ENCODE results near the gene NKIRAS1.
"Not testable (repeated sequence)": the region's sequence is repeated elsewhere in the genome, so short reads cannot be mapped to it uniquely, and the experiment has no call there.

The NKIRAS1 gene

DNA sequence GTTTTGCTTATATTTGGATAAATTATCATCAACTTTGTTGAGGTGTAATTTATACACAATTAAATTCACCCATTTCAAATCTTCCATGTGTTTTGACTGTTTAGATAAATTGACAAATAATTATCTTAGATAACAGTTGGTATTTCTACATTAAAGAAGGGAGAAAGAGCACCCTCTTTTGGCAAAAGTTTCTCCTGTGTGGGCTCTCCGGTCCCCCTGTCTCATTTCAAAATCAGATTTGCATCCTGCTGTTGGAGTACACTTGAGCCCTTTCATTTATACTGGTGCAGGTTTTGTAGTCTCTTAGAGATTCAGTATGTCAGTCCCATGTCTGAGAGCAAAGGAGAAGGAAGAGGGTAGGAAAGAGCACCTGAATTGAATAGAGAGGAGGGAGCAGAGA is 49.4 kb downstream of the NKIRAS1 start:
- no peak for DNase-seq

DNA sequence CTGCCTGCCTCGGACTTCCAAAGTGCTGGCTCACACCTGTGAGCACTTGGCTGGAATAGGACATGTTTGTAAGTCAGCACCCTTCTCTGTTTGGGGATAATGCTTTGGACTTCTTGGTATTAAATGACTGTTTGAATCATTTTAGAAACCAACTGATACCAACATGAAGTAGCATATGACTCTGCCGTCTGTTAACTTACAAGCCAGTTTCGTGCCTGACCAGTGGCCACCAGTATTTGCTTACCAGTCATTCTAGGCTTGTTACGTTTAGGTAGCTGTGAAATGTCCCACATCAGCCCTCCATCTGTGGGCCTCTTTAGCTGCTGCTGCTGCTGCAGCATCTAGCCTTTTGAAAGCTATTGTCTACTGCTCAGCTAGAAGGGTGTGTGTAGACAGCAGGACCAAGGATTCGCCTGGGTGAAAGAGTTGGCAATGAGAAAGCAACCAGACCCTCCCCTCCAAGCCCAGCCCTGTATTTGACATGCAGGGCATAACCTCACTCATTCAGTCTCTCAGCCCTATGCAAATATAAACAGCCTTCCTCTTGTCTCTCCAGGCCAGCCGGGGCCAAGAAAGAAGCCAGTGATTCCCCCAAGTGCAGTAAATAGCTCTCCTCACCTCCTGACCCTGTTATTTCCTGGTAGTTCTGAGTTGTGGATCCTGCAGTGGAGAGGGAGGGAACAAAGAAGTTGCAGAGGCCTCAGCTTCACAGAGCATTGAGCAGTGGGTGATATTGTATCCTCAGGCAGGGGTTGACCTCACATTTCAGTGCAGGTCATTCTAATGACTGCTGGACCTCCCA is 51.0 kb downstream of the NKIRAS1 start:
- DNase-seq, result no peak

DNA sequence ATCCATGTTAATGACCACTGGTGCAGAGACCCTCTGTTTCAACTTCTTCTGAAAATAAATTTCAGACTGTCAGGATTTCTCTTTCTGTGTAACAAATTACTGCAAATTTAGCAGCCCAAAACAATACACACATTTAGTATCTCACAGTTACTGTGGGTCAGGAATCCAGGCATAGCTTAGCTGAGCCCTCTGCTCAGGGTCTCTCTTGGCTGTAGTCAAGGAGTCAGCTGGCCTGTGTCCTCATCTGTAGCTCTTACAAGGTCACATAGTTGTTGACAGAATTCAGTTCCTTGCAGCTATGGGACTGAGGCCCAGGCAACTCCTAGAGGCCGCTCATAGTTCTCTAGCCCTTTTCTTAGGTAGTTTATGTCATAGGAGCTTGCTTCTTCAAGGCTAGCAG is 51.9 kb downstream of the NKIRAS1 start:
- DNase-seq, result no peak

DNA sequence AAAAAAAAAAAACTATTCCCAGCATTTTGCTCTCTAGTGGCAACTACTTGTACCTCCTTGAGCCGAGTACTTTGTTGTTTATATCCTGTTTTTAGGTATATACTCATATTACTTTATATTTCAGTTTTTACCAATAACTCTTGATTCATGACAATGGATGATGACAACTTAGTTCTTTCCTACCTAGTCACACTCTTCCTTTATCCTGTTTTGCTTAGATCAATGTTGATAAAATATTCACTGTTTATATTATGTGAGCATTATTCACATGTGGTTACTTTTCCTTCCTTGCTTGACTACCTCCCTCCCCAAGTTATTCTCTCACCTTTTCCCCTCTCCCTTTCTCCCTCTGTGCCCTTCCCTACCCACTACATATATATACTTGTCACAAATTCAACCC is 53.7 kb downstream of the NKIRAS1 start:
- no peak for DNase-seq

DNA sequence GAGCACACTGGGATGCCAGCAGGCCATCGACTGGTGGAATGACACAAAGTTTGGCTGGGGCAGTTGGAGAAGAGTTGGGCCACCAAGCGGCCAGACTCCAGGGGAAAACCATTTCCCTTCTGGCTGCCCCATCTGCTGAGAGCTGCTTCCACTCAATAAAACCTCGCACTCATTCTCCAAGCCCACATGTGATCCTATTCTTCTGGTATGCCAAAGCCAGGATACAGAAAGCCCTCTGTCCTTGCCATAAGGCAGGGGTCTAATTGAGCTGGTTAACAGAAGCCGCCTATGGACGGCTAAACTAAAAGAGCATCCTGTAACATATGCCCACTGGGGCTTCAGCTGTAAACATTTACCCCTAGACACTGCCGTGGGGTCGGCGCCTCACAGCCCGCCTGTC is 55.1 kb downstream of the NKIRAS1 start:
- DNase-seq, result no peak

DNA sequence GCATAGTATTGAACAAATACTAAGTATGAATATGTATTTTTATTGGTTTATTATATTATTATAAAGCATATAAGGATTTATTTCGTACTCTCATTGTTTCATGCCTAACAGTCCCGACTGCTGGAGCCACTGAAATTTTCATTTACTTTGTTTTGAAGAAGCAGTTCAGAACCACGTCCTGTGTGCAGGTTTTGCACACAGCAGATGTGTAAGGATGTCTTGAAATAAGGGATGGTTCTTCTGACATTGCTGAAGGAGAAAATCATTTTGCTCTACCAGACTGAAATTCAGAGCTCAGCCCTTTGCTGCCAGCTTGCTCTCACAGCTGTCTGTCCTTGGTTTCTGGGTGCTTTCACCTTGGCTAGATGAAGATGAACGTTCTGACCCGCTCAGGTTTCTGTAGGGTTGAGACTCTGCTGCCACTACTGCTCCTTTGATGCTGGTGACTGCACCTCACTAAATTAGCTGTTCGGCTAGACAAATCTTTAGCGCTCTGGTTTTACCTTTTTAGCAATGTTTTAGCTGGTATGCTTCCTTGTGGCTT is 56.9 kb downstream of the NKIRAS1 start:
- DNase-seq, result no peak

DNA sequence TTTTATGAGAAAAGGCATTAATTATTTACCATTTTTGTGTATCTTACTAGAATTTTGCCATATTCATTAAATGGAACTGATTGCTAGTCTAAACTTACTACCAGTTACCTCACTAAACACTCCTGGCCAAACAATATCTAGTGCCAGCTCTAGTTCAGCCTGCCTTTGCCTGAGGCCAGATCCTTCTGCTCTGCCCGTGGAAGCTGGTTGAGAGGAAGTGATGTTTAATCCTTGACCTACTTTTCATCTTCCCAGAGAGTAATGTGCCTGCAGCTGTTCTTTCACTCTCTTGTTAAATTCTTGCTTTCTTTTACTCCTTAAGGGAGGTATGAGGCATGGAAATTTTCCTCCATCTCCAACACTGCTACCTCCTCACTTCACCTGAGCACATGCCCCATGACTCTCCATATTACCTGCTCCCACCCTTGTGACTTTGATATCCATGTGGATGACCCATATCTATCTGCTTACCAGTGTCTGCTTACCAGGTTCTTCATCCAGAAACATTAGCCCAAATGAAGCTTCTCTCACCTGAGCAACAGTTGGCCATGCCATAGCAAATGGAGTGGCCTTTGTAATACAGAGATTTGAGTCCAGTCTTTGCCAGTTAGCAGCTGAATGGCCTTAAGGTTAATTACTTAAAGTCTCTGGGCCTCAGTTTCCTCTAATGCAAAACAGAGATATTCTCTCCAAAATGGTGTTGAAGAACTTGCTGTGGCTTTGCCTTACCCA is 57.6 kb downstream of the NKIRAS1 start:
- no peak for DNase-seq

DNA sequence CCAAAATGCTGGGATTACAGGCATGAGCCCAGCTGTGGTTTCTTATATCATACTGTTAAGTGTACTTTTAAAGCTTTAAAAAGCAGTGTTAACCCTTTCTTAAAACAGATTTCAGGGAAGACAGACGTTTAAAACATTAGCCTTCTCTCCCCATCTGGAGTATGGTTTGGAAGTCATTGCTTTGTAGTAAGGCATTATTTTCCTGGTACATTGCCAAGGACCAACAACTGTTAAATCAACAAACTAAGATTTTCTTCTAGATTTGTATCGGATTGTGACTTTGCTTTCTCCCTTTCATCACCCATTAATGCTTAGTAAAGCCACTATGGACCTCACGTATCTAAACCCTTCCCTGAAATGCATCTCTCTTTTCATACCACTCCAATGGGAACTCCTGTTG is 60.5 kb downstream of the NKIRAS1 start:
- no peak for DNase-seq

DNA sequence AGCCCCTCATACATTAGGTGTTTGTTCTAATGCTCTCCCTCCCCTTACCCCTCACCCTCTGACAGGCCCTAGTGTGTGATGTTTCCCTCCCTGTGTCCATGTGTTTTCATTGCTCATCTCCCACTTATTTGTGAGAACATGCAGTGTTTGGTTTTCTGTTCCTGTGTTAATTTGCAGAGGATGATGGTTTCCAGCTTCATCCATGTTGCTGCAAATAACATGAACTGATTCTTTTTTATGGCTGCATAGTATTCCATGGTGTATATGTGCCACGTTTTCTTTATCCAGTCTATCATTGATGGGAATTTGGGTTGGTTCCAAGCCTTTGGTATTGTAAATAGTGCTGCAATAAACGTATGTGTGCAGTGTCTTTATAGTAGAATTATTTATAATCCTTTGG is 67.3 kb downstream of the NKIRAS1 start:
- not testable (repeated sequence) for DNase-seq

DNA sequence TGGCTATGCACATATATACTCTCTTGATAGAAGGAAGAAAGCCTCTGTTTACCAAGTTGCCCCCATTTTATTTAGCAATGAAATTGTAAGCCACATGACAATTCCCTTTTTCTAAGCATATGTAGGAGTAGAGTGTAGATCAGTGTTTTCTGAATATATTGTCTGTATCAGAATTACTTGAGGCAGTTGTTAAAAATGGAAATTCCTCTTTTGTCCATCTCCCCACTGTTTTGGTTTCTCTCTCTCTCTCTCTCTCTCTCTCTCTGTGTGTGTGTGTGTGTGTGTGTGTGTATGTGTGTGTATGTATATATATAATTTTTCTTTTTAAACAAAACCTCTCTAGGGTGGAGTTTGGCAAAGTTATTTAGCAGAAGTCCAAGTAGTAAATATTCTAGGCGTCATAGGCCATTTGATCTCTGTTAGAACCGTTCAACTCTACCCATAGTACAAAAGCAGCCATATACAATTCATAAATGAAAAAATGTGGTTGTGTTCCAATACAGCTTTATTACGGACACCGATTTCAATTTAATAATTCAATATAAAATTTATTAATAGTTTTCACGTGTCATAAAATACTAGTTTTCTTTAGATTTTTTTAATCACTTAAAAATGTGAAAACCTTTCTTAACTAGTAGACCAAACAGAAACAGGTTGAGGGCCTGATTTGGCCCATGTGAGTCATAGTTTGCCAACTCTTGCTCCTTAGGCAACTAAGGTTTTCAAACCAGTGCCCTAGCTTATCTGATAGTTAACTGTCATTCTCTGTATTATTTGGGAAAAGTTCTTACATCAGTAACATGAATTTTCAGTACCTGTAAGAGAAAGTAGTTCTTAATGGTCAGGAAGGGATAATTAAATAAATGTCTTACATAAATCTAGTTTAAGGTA is 71.2 kb downstream of the NKIRAS1 start:
- no peak for DNase-seq

DNA sequence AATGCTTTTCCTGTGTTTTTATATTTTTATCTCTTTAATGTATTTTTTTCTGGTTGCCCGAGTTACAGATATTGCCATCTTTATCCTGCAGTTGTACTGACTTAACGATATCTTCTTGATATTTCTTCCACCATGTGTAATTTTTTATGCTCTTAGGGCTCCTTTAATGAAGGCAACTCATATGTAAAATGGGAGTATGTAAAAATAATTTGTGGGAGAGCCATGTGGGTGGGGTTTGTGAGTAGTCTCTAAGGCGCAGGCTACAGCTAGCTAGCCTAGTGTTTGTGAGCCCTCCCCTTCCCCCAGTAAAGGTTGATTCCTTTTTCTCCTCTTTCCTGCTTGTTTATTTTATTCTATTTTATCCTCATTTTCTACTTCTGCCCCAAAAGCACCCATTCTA is 72.9 kb downstream of the NKIRAS1 start:
- no peak for DNase-seq
